Left ventricle myocardium inferior (tissue), 1 donor: ENCODE data around the gene PLEKHM3. TPM values are rescaled to one million over a fixed set of nuclear protein-coding genes. Genes with fewer than 3 reads are reported as not detected.

Experiments
- DNase-seq: peaks from one replicate; pipeline ENCODE4 v3.0.0-alpha.2; 2020
- H3K27ac ChIP-seq: fragments of 200-600 bp; replicated peaks from 2 replicates; pipeline ENCODE4 v1.8.0; 2021
- H3K27me3 ChIP-seq: fragments of 200-600 bp; 2 replicates; pipeline ENCODE4 v1.8.0; 2021; ENCODE audit warnings: low read depth
- H3K36me3 ChIP-seq: fragments of 200-600 bp; 2 replicates; pipeline ENCODE4 v1.8.0; 2021
- H3K4me1 ChIP-seq: fragments of 200-600 bp; 2 replicates; pipeline ENCODE4 v1.8.0; 2021
- H3K4me3 ChIP-seq: fragments of 200-600 bp; 2 replicates; pipeline ENCODE4 v1.8.0; 2021; ENCODE audit warnings: mild to moderate bottlenecking, moderate library complexity
- H3K9me3 ChIP-seq: fragments of 200-600 bp; replicated peaks from 2 replicates; pipeline ENCODE4 v1.8.0; 2021
- CTCF ChIP-seq: fragments of 200-600 bp; IDR thresholded peaks from 2 replicates; pipeline ENCODE4 v1.8.0; 2021; ENCODE audit warnings: antibody characterized with exemption, mild to moderate bottlenecking, borderline replicate concordance
- intact Hi-C: fragments of 100-400 bp; cut with micrococcal nuclease; formaldehyde crosslinking; loops from one replicate; pipeline ENCODE4 v1.11.0; 2022
- total RNA-seq: library from RNA; stranded (reverse); fragmentation: NEBNext Ultra II Directional; extraction: Animal tissue kit (Norgen Biotek cat#: 25700); gene quantifications from one replicate; pipeline ENCODE4 v1.2.1, GENCODE V29; 2021
- donor health status: DM: no; HTN: yes; CAD: no; lungs with severe emphysema.

Gene PLEKHM3
- total RNA-seq, 1 donor from 2014 or later, result 12.9 TPM

- H3K9me3 ChIP-seq, result no peaks in the 10 kb centered on the region
- no peaks in the 10 kb centered on the region for H3K27me3 ChIP-seq
- no peaks in the 10 kb centered on the region for H3K36me3 ChIP-seq
- H3K27ac ChIP-seq, result no peak overlapping the region
- intact Hi-C loops, result no loop called here
- peaks cover 16% of the 10 kb centered on the region for H3K4me1 ChIP-seq
- no peak overlapping the region for H3K4me3 ChIP-seq
- no peak for TF ChIP-seq CTCF
- DNase-seq, result no peak
Observed at GRCh38 chr2:207875473-207876212, 149.7 kb downstream of the PLEKHM3 start.

GRCh38 chr2:207873794-207874193 lies 151.5 kb downstream of the PLEKHM3 start:
- H3K4me3 ChIP-seq, result no peak overlapping the region
- TF ChIP-seq CTCF, result no peak
- DNase-seq, result no peak

GRCh38 chr2:207871911-207872310 lies 153.4 kb downstream of the PLEKHM3 start:
- Histone ChIP-seq H3K9me3 (no peaks in the 10 kb centered on the region), H3K36me3 (no peaks in the 10 kb centered on the region), H3K27me3 (no peaks in the 10 kb centered on the region), H3K4me3 (no peak overlapping the region), H3K4me1 (peaks cover under 1% of the 10 kb centered on the region), H3K27ac (no peak overlapping the region)
- no peak for DNase-seq
- TF ChIP-seq CTCF, result no peak
- intact Hi-C loops, result no loop called here

More at GRCh38 chr2:207873794-207874193, 151.5 kb downstream of the PLEKHM3 start:
- H3K36me3 ChIP-seq, result no peaks in the 10 kb centered on the region
- intact Hi-C loops, result no loop called here
- no peaks in the 10 kb centered on the region for H3K9me3 ChIP-seq
- no peaks in the 10 kb centered on the region for H3K27me3 ChIP-seq
- peaks cover 4% of the 10 kb centered on the region for H3K4me1 ChIP-seq
- no peak overlapping the region for H3K27ac ChIP-seq

GRCh38 chr2:207871506-207871905 lies 153.8 kb downstream of the PLEKHM3 start:
- no peaks in the 10 kb centered on the region for H3K27me3 ChIP-seq
- DNase-seq, result no peak
- H3K4me3 ChIP-seq, result no peak overlapping the region
- no peak for TF ChIP-seq CTCF
- H3K27ac ChIP-seq, result no peak overlapping the region
- H3K4me1 ChIP-seq, result no peaks in the 10 kb centered on the region
- intact Hi-C loops, result no loop called here
- H3K36me3 ChIP-seq, result no peaks in the 10 kb centered on the region
- no peaks in the 10 kb centered on the region for H3K9me3 ChIP-seq

- no peaks in the 10 kb centered on the region for H3K36me3 ChIP-seq
- intact Hi-C loops, result no loop called here
- no peak for TF ChIP-seq CTCF
- no peaks in the 10 kb centered on the region for H3K4me1 ChIP-seq
- no peaks in the 10 kb centered on the region for H3K27me3 ChIP-seq
- no peak overlapping the region for H3K4me3 ChIP-seq
- no peak overlapping the region for H3K27ac ChIP-seq
- no peaks in the 10 kb centered on the region for H3K9me3 ChIP-seq
- DNase-seq, result no peak
Observed at GRCh38 chr2:207870814-207871213, 154.5 kb downstream of the PLEKHM3 start.
